ENCODE data around the gene HELZ. TPM values are rescaled to one million over a fixed set of nuclear protein-coding genes. Genes with fewer than 3 reads are reported as not detected.
A peak's percentile ranks its signal among the peaks of the same experiment; 100 is the strongest.
"Not testable (repeated sequence)": the region's sequence is repeated elsewhere in the genome, so short reads cannot be mapped to it uniquely, and the experiment has no call there.

HELZ gene
- total RNA-seq, 1 donor from 2014 or later: 51.1 TPM

DNA sequence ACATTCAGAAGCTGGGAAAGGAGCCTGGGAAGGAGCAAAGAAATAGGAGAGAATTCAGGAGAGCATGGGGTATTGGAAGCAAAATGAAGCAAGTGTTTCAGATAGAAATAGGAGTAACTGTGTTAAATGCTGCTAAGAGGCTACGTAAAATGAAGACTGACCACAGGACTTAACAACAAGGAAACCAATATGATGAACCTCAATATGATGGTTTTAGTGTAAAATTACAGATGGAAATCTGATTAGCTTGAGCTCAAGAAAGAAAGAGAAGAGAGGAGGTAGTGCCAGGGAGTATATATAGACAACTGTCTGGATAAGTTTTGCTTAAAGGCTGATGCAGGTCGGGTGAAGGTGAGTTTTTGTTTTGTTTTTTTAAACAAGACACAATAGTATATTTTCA, 92.2 kb downstream of the HELZ start:
- Histone ChIP-seq H3K36me3 (ENCODE audit: control insufficient read depth, insufficient read depth, low read length) (peaks cover 5% of the 10 kb centered on the region), H3K27me3 (ENCODE audit: control insufficient read depth, insufficient read depth, low read length) (no peaks in the 10 kb centered on the region), H3K4me3 (ENCODE audit: low read depth, low read length) (no peak overlapping the region)
- TF ChIP-seq, protein P1, sequence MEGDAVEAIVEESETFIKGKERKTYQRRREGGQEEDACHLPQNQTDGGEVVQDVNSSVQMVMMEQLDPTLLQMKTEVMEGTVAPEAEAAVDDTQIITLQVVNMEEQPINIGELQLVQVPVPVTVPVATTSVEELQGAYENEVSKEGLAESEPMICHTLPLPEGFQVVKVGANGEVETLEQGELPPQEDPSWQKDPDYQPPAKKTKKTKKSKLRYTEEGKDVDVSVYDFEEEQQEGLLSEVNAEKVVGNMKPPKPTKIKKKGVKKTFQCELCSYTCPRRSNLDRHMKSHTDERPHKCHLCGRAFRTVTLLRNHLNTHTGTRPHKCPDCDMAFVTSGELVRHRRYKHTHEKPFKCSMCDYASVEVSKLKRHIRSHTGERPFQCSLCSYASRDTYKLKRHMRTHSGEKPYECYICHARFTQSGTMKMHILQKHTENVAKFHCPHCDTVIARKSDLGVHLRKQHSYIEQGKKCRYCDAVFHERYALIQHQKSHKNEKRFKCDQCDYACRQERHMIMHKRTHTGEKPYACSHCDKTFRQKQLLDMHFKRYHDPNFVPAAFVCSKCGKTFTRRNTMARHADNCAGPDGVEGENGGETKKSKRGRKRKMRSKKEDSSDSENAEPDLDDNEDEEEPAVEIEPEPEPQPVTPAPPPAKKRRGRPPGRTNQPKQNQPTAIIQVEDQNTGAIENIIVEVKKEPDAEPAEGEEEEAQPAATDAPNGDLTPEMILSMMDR (IDR thresholded peaks at IDR 0.05; ENCODE audit: insufficient read depth, low read length, severe bottlenecking): no peak
- FAIRE-seq: no peak
- no peak for DNase-seq (ENCODE audit: low read depth)

DNA sequence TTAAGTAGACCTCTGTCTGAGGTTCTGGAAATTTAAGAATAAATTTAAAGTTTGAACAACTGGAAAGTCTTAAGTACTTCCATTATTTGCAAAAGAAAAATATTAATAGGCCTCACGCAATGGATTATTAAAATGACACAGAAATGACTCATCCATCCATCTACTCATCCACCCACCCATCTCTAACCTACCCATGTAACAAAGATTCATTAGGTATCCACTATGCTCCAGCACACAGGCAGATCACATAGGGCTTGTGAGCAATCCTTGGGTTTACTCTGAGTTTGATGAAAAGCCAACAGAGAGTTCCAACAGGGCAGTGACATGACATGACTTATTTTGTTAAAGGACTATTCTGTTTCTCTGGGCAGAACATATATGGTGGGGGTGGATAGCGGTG, 93.3 kb downstream of the HELZ start:
- DNase-seq (ENCODE audit: low read depth) (peak; percentile 87), FAIRE-seq (no peak)
- TF ChIP-seq, protein P1 (IDR thresholded peaks at IDR 0.05; ENCODE audit: insufficient read depth, low read length, severe bottlenecking): no peak
- Histone ChIP-seq H3K27me3 (ENCODE audit: control insufficient read depth, insufficient read depth, low read length) (no peaks in the 10 kb centered on the region), H3K4me3 (ENCODE audit: low read depth, low read length) (no peak overlapping the region), H3K36me3 (ENCODE audit: control insufficient read depth, insufficient read depth, low read length) (peaks cover 4% of the 10 kb centered on the region)

DNA sequence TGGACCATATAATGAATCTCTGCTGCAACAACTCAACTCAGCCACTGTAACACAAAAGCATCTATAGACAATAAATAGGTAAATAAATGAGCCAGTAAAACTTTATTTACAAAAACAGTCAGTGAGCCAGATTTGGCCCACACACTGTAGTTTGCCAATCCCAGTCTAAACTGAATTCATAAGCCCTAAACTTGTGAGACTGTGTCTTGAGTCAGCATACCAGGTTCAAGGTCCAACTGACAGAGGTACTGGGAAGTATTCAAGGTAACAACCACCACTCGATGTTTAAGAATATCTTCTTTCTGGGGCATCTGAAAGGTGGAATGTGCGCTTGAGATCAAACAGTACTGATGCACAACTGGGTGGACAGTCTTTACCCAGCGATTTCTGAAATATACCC, 94.2 kb downstream of the HELZ start:
- no peak for FAIRE-seq
- Histone ChIP-seq H3K27me3 (ENCODE audit: control insufficient read depth, insufficient read depth, low read length) (no peaks in the 10 kb centered on the region), H3K36me3 (ENCODE audit: control insufficient read depth, insufficient read depth, low read length) (peaks cover 4% of the 10 kb centered on the region), H3K4me3 (ENCODE audit: low read depth, low read length) (no peak overlapping the region)
- TF ChIP-seq, protein P1 (IDR thresholded peaks at IDR 0.05; ENCODE audit: insufficient read depth, low read length, severe bottlenecking): no peak
- no peak for DNase-seq (ENCODE audit: low read depth)

DNA sequence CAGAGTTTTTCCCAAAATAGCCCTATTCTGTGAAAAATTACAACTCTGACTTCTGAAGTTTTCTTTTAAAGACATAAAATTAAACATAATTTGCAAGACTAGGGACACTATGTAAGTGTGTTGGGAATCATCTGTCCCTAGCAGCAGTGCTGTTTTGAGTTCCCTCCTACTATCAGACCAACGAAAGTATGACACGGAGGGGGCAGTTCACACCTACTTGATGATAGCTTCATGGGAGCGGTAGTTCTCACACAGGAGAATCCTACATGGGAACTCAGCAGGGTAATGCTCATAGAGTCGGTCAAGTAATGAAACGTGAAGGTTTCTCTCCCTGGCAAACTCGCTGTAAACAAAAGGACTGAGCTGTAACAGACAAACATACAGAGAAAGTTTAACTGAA, 96.6 kb downstream of the HELZ start:
- no peak overlapping the region for H3K4me3 ChIP-seq (ENCODE audit: low read depth, low read length)
- DNase-seq (ENCODE audit: low read depth): no peak
- no peak for FAIRE-seq
- TF ChIP-seq, protein P1 (IDR thresholded peaks at IDR 0.05; ENCODE audit: insufficient read depth, low read length, severe bottlenecking): no peak
- H3K36me3 ChIP-seq (ENCODE audit: control insufficient read depth, insufficient read depth, low read length): peaks cover 4% of the 10 kb centered on the region
- H3K27me3 ChIP-seq (ENCODE audit: control insufficient read depth, insufficient read depth, low read length): no peaks in the 10 kb centered on the region

DNA sequence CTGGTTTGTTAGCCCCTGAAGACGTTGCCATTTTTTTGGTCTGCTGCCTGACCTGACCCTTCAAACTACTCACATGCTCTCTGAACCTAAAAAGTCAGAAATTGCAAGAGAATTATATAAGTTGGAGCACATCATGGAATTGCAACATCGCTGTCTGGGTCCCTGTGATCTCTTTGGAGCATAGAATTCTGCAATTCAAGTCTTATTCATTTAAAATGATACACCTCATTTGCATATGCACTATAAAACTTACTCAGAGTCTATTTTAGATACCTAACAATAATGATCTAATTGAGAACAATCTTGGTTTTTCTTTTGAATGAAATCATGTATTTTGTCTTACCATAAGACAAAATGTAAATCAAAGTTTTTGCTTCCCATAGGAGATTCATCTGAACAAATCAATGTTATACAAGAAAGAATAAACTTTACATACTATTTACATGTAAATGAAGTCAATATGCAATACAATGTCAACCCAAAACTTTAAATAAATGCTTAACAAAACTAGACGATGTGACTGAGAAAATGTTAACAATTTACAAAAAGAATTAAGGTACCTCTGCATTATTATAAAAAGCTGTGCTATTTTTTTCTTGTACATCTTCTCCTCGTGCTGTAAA, 99.7 kb downstream of the HELZ start:
- Histone ChIP-seq H3K36me3 (ENCODE audit: control insufficient read depth, insufficient read depth, low read length) (peaks cover 4% of the 10 kb centered on the region), H3K27me3 (ENCODE audit: control insufficient read depth, insufficient read depth, low read length) (no peaks in the 10 kb centered on the region), H3K4me3 (ENCODE audit: low read depth, low read length) (no peak overlapping the region)
- TF ChIP-seq, protein P1 (IDR thresholded peaks at IDR 0.05; ENCODE audit: insufficient read depth, low read length, severe bottlenecking): no peak
- DNase-seq (ENCODE audit: low read depth): no peak
- no peak for FAIRE-seq

DNA sequence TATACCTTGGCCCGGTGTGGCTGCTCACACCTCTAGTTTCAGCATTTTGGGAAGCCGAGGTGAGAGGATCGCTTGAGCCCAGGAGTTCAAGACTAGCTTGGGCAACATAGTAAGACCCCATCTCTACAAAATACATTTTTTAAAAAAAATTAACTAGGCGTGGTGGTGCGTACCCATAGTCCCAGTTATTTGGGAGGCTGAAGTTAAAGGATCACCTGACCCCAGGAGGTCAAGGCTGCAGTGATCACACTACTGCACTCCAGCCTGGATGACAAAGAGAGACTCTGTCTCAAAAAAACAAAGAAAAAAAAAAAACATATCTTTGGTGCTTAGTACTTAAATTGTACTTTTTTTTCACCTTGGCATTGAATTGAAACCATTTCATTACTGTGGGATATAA, 101.7 kb downstream of the HELZ start:
- FAIRE-seq (no peak), DNase-seq (ENCODE audit: low read depth) (no peak)
- Histone ChIP-seq H3K4me3 (ENCODE audit: low read depth, low read length) (no peak overlapping the region), H3K27me3 (ENCODE audit: control insufficient read depth, insufficient read depth, low read length) (no peaks in the 10 kb centered on the region), H3K36me3 (ENCODE audit: control insufficient read depth, insufficient read depth, low read length) (peaks cover 6% of the 10 kb centered on the region)
- TF ChIP-seq, protein P1 (IDR thresholded peaks at IDR 0.05; ENCODE audit: insufficient read depth, low read length, severe bottlenecking): no peak

DNA sequence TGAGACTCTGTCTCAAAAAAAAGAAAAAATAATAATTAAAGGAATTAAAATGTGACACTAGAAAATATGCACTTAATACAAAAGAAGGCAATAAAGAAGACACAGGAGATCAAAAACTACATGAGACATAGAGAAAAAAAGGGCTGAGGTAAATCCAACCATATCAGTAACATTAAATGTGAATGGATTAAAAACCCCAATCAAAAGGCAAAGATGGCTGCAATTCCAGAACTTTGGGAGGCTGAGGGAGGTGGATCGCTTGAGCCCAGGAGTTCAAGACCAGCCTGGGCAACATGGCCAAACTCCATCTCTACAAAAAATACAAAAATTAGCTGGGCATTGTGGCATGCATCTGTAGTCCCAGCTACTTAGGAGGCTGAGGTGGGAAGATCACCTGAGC, 103.0 kb downstream of the HELZ start:
- not testable (repeated sequence) for DNase-seq (ENCODE audit: low read depth); FAIRE-seq; H3K27me3 ChIP-seq (ENCODE audit: control insufficient read depth, insufficient read depth, low read length); H3K36me3 ChIP-seq (ENCODE audit: control insufficient read depth, insufficient read depth, low read length); H3K4me3 ChIP-seq (ENCODE audit: low read depth, low read length)

Data from bronchial epithelial cell (primary cell).